Nephron progenitor cell (in vitro differentiated cells): Measurements from ENCODE around the gene ATG5.

Source experiments
- DNase-seq: peaks from one replicate; pipeline ENCODE4 v3.0.0; 2021
- H3K27ac Mint-ChIP-seq: 2 replicates; pipeline ENCODE4 v1.8.0; 2021; ENCODE audit warnings: mild to moderate bottlenecking, moderate library complexity, mixed read lengths
- H3K27me3 Mint-ChIP-seq: 2 replicates; pipeline ENCODE4 v1.8.0; 2021; ENCODE audit warnings: mild to moderate bottlenecking, low read depth, mixed read lengths; ENCODE audit not compliant: poor library complexity
- H3K36me3 Mint-ChIP-seq: 2 replicates; pipeline ENCODE4 v1.8.0; 2021; ENCODE audit warnings: low read depth, mixed read lengths
- H3K4me1 Mint-ChIP-seq: 2 replicates; pipeline ENCODE4 v1.8.0; 2021; ENCODE audit warnings: mixed read lengths
- H3K4me3 Mint-ChIP-seq: 2 replicates; pipeline ENCODE4 v1.8.0; 2021; ENCODE audit warnings: mild to moderate bottlenecking, moderate library complexity, mixed read lengths
- H3K9me3 Mint-ChIP-seq: 2 replicates; pipeline ENCODE4 v1.8.0; 2021; ENCODE audit warnings: mild to moderate bottlenecking, moderate library complexity, mixed read lengths
- CTCF ChIP-seq: fragments of 200-600 bp; sonication (generic); IDR thresholded peaks from 2 replicates; pipeline ENCODE4 v1.5.0; 2021; ENCODE audit warnings: antibody characterized with exemption

Gene ATG5

GRCh38 chr6:106183430-106183829 lies 142.1 kb downstream of the ATG5 start:
- peaks cover 20% of the 10 kb centered on the region for H3K4me1 Mint-ChIP-seq
- TF ChIP-seq CTCF = no peak
- H3K27ac Mint-ChIP-seq = no peak overlapping the region
- H3K36me3 Mint-ChIP-seq = peaks cover 11% of the 10 kb centered on the region
- H3K4me3 Mint-ChIP-seq = no peak overlapping the region
- no peaks in the 10 kb centered on the region for H3K9me3 Mint-ChIP-seq
- no peaks in the 10 kb centered on the region for H3K27me3 Mint-ChIP-seq
- DNase-seq = no peak

- no peak for TF ChIP-seq CTCF
- H3K4me3 Mint-ChIP-seq = no peak overlapping the region
- H3K27me3 Mint-ChIP-seq = no peaks in the 10 kb centered on the region
- H3K36me3 Mint-ChIP-seq = peaks cover 11% of the 10 kb centered on the region
- H3K4me1 Mint-ChIP-seq = peaks cover 12% of the 10 kb centered on the region
- H3K27ac Mint-ChIP-seq = no peak overlapping the region
- no peaks in the 10 kb centered on the region for H3K9me3 Mint-ChIP-seq
- no peak for DNase-seq
Measured at GRCh38 chr6:106182455-106182854, 143.1 kb downstream of the ATG5 start.

- DNase-seq = no peak
- Mint-ChIP-seq H3K36me3 (peaks cover 11% of the 10 kb centered on the region), H3K4me1 (peaks cover 6% of the 10 kb centered on the region), H3K4me3 (no peak overlapping the region), H3K9me3 (no peaks in the 10 kb centered on the region), H3K27me3 (no peaks in the 10 kb centered on the region), H3K27ac (no peak overlapping the region)
- no peak for TF ChIP-seq CTCF
Measured at GRCh38 chr6:106181664-106182418, 143.7 kb downstream of the ATG5 start.

DNA sequence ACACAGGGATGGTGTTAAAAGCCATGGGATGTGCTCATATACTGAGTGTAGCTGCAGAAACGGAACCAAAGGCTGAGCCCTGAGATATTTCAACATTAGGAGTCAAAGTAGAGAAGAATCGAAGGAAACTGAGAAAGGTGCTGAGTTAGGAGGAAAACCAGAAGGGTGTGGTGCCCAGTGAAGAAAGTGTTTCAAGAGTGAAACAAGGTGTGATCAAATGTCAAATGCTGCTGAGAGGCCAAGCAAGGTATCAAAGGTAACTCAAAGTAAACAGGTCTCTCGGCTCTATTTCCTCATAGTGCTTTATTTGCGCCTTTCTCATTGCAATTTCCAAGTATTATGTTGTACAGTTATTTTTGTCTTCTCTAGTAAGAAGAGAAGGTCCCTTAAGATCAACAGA lies 145.4 kb downstream of the ATG5 start:
- Mint-ChIP-seq H3K36me3 (no peaks in the 10 kb centered on the region), H3K27me3 (no peaks in the 10 kb centered on the region)
- no peak for TF ChIP-seq CTCF

GRCh38 chr6:106178900-106179299 lies 146.7 kb downstream of the ATG5 start:
- H3K4me3 Mint-ChIP-seq = no peak overlapping the region

More for the DNA sequence above, 145.4 kb downstream of the ATG5 start:
- Mint-ChIP-seq H3K27ac (no peak overlapping the region), H3K4me3 (no peak overlapping the region), H3K4me1 (no peaks in the 10 kb centered on the region), H3K9me3 (no peaks in the 10 kb centered on the region)
- no peak for DNase-seq

More at GRCh38 chr6:106178900-106179299, 146.7 kb downstream of the ATG5 start:
- DNase-seq = no peak
- Mint-ChIP-seq H3K36me3 (no peaks in the 10 kb centered on the region), H3K4me1 (no peaks in the 10 kb centered on the region), H3K9me3 (no peaks in the 10 kb centered on the region), H3K27me3 (no peaks in the 10 kb centered on the region), H3K27ac (peak overlapping the region; percentile 4)
- no peak for TF ChIP-seq CTCF
